ENCODE results near the gene TEKT1.
"Not testable (repeated sequence)": the region's sequence is repeated elsewhere in the genome, so short reads cannot be mapped to it uniquely, and the experiment has no call there.

TEKT1 gene

GRCh38 chr17:6812295-6812694 is 19.2 kb downstream of the TEKT1 start:
- DNase-seq = no peak

GRCh38 chr17:6811510-6811909 is 20.0 kb downstream of the TEKT1 start:
- no peak for DNase-seq

DNA sequence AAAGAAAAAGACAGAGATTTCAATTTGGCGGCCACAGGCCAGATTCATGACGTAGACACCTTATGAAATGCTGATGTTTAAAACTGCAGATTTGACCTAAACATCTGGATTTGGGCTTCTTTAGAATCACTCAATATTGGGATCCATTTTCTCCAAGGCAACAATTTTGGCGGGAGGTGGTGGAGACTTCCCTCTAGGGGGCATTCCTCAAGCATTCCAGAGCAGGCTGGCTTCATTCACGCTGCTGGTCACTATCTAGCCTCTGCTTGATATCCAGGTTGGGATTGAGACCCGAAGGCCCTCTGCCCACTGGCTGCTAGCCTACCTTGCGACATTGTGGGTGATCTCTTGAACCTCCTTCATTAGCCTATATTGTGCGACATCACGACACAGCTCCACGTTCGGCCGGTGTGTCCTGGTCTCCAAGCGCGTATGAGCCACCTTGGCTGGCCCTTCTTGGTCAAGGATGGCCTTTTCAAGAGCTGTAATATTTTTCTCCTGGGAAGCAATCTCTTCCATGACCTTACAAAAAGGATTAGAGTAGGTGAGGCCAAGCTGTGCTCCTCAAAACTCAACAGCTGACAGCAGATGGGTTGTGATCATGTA is 31.0 kb downstream of the TEKT1 start:
- no peak for DNase-seq

GRCh38 chr17:6799738-6800137 is 31.8 kb downstream of the TEKT1 start:
- no peak for DNase-seq

DNA sequence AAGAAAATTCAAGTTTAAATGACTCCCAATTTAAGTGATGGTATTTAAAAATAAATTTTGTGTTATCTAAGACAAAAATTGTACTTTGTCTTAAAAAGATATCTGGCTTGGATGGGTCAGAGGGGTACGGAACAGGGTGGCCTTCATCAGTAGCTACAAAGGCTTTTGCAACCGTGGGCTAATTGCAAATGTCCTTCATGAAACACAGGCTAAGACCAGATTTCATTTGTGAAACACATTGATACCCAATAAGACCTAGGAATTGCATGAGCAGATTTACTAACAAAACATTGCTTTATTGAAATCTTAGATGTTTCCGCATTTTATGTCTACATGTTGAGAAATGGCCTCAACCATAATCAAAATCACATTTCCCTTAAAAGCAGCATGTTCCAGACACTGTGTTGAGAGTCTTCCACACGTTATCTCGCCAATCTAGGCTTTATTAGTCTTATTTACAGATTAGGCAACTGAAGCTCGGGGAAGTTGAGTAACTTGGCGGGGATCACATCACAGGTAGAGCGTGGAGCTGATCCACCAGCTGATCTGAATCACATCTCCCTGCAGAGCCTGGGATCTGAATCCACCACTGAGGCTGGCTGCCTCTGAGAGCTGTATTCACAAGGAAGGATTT is 33.7 kb downstream of the TEKT1 start:
- no peak for DNase-seq

- no peak for DNase-seq
These were observed 34.5 kb downstream of the TEKT1 start for GRCh38 chr17:6796887-6797490.

GRCh38 chr17:6796017-6796886 is 35.3 kb downstream of the TEKT1 start:
- no peak for DNase-seq

DNA sequence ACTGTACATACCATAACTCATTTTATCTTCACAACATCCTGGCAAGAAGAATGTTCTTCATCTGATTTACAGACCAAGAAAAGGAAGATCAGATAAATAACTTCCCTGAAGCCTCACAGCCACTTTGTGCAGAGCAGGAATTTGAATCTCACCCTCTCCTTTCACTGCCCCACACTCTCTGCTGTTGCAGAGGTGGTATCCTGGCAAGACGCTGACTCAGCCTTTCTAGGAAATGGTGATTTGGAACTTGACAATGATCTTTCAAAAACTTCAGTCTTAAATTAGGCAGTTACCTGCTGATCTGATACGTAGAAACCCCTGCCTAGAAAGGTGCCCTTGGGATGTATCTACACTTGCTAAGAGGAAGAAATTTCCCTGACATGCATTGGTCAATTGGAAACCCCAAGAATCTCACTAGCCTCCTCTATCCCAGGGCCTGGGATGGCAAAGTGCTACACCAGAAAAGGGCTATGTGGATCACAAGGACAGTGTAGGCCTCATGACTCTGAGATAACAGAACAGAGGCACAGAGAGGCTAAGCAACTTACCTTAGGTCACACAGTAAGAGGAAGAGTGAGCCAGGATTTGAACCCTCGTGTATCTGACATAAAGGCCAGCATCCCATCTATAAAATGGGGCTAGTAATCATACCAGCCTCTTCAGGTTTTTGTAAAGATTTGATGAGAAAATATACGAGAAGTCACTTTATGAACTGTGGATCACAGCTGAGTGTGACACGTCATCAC is 37.6 kb downstream of the TEKT1 start:
- DNase-seq = no peak

DNA sequence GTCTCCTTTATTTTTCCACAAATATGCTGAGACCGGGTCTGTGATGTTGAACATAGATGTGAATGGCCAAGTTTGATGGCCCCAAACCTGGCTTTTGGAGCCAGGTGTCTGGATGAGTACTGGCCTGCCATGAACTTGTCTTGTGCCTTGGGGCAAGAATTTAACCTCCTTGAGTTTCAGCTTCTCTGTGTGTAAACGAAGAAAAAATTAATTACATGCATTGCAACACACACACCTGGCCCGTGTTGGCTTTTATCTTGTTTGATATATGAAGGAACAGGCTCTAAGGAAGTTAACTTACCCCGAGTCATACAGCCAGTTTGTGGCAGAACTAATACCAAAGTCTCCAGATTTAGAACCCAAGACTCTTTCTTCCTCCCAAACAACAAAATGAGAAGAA is 42.4 kb downstream of the TEKT1 start:
- no peak for DNase-seq

GRCh38 chr17:6787081-6787693 is 44.3 kb downstream of the TEKT1 start:
- no peak for DNase-seq

GRCh38 chr17:6786618-6787017 is 44.9 kb downstream of the TEKT1 start:
- DNase-seq = no peak

DNA sequence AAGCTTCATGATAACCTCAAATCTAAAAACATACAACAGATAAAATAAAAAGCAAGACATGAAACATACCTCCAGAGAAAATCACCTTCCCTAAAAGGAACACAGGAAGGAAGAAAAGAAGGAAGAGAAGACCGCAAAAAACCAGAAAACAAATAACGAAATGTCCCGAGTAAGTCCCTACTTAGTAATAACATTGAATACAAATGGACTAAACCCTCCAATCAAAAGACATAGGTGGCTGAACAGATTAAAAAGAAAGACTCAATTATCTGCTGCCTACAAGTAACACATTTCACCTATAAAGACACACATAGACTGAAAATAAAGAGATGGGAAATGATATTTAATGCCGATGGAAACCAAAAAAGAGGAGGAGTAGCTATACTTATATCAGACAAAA is 49.3 kb downstream of the TEKT1 start:
- no peak for DNase-seq

DNA sequence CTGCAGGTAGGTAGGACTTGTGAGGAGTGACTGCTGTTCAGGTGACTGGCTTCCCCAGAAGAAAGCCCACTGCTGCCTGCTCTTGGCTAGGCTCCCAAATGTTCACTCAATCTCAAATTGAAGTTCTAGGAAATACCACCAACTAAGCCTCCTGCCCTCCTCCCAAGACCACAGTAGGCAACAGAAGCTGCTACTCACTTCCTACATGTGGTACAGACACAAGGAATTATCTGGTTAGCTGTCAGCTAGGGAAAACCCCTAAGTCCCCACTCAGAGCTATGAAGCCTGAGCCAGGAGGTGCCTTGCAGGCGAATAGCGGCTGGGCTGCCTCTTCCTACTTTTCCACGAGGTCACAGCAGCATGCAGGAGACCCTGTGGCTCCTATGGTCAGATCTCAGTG is 50.6 kb downstream of the TEKT1 start:
- no peak for DNase-seq

DNA sequence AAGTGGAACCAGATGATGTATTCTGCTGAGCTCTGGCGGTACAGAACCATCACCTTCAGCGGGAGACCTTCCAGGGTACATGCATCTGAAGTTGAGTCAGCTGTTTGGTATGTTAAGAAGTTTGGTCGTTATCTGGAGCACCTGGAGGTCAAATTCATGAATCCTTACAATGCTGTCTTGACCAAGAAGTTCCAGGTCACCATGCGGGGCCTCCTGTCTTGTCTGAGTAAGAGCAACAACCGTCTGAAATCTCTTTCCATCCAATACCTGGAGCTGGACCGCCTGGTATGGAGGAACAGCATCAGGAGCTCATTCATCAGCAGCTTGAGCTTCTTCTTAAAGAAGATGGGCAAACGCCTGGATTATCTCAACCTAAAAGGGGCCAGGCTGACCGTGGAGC is 51.5 kb downstream of the TEKT1 start:
- no peak for DNase-seq

- no peak for DNase-seq
These were observed 52.1 kb downstream of the TEKT1 start for GRCh38 chr17:6779411-6779810.

- no peak for DNase-seq
These were observed 55.6 kb downstream of the TEKT1 start, which contains the start of gene FBXO39 for GRCh38 chr17:6775871-6776405. TSS of gene FBXO39 (plus strand) at chr17:6776215. CDS start at chr17:6779869, 3,654 bp downstream.

DNA sequence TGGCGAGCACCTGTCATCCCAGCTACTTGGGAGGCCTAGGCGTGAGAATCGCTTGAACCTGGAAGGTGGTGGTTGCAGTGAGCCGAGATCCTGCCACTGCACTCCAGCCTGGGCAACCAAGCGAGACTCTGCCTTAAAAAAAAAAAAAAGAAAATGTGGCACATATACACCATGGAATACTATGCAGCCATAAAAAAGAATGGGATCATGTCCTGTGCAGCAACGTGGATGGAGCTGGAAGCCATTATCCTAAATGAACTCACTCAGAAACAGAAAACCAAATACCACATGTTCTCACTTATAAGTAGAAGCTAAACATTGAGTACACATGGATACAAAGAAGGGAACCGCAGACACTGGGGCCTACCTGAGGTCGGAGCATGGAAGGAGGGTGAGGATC is 56.6 kb downstream of the TEKT1 start:
- DNase-seq = not testable (repeated sequence)

DNA sequence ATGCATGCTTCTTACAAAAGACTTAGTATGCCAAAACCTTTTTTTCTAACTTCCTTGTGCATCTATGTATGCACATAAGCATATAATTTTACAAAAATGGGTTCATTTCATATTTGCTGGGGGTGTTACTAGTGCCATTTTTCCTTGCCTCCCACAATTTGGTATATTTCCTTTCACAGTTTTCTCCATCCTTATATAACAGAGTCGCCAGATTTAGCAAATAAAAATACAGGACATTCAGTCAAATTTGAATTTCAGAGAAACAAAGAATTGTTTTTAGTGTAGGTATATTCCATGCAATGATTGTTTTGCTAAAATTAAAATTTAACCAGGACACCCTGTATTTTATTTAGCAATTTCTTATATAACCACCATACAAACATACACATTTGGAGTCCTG is 59.5 kb downstream of the TEKT1 start:
- no peak for DNase-seq

DNA sequence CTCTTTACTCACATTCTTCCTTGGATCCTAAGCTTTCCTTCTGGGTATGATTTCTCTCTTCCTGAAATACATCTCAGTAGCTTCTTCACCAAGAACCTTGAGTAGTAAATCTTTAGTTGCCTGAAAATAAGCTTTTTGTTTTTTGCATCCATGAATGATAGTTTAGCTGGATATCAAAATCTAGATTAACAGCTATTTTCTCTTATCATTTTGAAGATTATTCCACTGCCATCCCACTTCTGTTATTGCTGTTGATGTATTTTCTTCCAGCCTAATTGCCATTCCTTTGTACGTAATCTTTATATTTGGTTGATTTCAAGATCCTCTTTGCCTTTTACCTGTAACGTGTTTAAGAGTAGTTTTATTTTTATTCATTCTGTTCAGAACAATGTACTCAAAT is 63.1 kb downstream of the TEKT1 start:
- no peak for DNase-seq

DNA sequence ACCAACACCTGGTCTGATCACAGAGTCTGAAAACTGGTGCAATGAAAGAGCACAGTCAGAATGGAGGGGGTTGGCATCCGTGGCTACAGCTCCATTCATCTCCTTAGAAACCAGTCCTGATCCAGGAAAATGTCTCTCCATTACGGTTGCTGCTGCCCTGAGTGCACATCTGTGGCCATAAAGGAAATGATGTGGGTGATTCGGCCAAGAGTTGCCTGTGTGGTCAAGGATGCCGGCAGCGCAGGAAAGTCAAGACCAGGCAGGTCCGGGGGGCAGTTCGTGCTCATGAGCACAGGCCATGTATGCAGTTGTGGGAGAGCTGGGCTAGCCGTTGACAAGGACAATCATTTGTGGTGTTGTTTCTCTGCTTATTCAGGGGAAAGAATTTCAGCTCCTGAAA is 69.8 kb downstream of the TEKT1 start:
- no peak for DNase-seq

DNA sequence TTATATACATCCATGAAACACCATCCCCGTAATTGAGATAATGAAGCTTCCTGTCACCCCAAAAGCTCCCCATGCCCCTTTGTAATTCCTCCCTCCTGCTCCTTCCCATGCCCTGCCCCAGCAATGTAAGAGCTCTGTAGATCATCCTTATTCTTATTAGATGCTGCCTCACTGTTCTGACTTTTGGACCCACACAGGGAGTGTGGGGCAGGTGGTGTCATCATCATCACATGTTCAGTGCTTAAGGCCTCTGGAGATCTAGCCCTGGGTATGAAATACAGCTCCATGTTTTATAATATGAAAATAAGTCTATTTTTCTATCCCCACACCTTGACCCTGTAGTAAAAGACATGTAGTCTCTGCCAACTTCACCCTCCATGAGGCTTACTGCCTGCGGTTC is 73.8 kb downstream of the TEKT1 start:
- DNase-seq = no peak

DNA sequence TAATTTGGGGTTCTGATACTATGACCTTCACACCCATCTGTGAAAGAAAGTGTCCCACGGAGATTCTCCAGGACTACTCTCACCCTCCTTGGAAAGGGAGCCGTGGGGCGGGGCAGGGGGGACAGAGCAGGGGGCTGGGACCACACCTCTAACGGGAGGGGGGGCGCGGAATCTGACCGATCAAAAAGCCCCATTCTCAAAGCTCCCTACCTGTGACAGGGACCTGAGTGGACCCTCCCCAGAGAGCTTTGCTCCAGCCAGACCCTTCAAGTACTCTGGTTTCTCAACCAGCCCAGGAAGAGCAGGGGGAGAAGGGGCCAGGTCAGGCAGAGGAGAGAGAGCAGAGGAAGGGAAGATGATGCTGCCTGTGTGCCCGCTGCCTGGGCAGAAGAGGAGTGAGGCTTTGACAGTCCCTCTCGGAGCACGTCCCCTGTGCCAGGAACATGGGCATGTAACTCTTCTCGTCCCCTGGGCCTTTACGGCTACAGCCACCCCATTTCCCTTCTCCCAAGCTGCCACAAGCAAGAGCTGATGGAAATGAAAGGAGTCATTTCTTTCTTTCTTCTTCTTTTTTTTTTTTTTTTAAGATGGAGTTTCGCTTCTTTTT is 75.0 kb downstream of the TEKT1 start:
- DNase-seq = no peak
